HEK293 (cell line): ENCODE measurements around the gene PPP2R3A.

ENCODE experiments used
- KLF16 ChIP-seq: fragments of 450-650 bp; formaldehyde crosslinking; IDR thresholded peaks from 2 replicates; pipeline ENCODE4 v1.5.1; 2017; ENCODE audit warnings: missing biosample characterization, missing genetic modification characterization
- SCRT2 ChIP-seq: fragments of 450-650 bp; formaldehyde crosslinking; IDR thresholded peaks from 2 replicates; pipeline ENCODE4 v1.5.1; 2016; ENCODE audit warnings: missing biosample characterization, missing genetic modification characterization
- YY1 ChIP-seq: fragments of 450-650 bp; formaldehyde crosslinking; IDR thresholded peaks from 2 replicates; pipeline ENCODE4 v1.5.1; 2018; ENCODE audit warnings: missing biosample characterization, missing genetic modification characterization
- ZNF157 ChIP-seq: fragments of 450-650 bp; formaldehyde crosslinking; IDR thresholded peaks from 2 replicates; pipeline ENCODE4 v1.5.1; 2016; ENCODE audit warnings: missing biosample characterization, missing genetic modification characterization
- ZNF670 ChIP-seq: fragments of 450-650 bp; formaldehyde crosslinking; IDR thresholded peaks from 2 replicates; pipeline ENCODE4 v1.5.1; 2016; ENCODE audit warnings: missing biosample characterization, missing genetic modification characterization, low read depth
- TF ChIP-seq, protein P1 (sequence below): fragments of 450-650 bp; formaldehyde crosslinking; IDR thresholded peaks from 2 replicates; pipeline ENCODE4 v1.5.1; 2017; ENCODE audit warnings: missing biosample characterization, mild to moderate bottlenecking, missing genetic modification characterization, moderate library complexity
- TF ChIP-seq, protein P2 (sequence below): fragments of 450-650 bp; formaldehyde crosslinking; IDR thresholded peaks from 2 replicates; pipeline ENCODE4 v1.5.1; 2016; ENCODE audit warnings: missing biosample characterization, missing genetic modification characterization

DNA sequence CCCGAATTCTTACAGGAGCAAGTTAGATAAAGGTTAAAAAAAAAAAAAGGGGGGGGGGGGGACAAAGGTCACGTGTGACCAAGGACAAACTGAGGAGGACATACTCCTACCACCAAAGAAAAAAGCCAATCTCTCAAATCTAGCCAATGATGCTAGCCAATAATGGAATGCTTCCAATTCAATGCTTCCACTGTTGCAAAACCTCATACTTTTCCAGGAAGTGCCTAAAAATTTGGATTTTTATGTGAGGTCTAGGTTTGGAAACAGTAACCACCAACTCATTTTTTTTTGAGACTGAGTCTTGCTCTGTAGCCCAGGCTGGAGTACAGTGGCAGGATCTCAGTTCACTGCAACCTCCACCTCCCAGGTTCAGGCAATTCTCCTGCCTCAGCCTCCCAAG lies 219.2 kb downstream of the PPP2R3A start:
- TF ChIP-seq KLF16 (tag by site-specific recombination), result no peak
- TF ChIP-seq ZNF157 (tag by site-specific recombination), result no peak
- no peak for TF ChIP-seq SCRT2 (tag by site-specific recombination)
- TF ChIP-seq, protein P1, sequence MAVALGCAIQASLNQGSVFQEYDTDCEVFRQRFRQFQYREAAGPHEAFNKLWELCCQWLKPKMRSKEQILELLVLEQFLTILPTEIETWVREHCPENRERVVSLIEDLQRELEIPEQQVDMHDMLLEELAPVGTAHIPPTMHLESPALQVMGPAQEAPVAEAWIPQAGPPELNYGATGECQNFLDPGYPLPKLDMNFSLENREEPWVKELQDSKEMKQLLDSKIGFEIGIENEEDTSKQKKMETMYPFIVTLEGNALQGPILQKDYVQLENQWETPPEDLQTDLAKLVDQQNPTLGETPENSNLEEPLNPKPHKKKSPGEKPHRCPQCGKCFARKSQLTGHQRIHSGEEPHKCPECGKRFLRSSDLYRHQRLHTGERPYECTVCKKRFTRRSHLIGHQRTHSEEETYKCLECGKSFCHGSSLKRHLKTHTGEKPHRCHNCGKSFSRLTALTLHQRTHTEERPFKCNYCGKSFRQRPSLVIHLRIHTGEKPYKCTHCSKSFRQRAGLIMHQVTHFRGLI (tag by site-specific recombination), result no peak
- TF ChIP-seq ZNF670 (tag by site-specific recombination), result no peak
- TF ChIP-seq YY1 (tag by site-specific recombination), result no peak
- TF ChIP-seq, protein P2, sequence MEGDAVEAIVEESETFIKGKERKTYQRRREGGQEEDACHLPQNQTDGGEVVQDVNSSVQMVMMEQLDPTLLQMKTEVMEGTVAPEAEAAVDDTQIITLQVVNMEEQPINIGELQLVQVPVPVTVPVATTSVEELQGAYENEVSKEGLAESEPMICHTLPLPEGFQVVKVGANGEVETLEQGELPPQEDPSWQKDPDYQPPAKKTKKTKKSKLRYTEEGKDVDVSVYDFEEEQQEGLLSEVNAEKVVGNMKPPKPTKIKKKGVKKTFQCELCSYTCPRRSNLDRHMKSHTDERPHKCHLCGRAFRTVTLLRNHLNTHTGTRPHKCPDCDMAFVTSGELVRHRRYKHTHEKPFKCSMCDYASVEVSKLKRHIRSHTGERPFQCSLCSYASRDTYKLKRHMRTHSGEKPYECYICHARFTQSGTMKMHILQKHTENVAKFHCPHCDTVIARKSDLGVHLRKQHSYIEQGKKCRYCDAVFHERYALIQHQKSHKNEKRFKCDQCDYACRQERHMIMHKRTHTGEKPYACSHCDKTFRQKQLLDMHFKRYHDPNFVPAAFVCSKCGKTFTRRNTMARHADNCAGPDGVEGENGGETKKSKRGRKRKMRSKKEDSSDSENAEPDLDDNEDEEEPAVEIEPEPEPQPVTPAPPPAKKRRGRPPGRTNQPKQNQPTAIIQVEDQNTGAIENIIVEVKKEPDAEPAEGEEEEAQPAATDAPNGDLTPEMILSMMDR (tag by site-specific recombination), result no peak
